Bronchial epithelial cell (primary cell): ENCODE measurements around the gene JADE2. TPM values are rescaled to one million over a fixed set of nuclear protein-coding genes. Genes with fewer than 3 reads are reported as not detected.
A peak's percentile ranks its signal among the peaks of the same experiment; 100 is the strongest.

Experiments
- DNase-seq: peaks from one replicate; pipeline ENCODE4 v3.0.0-alpha.2; 2010; ENCODE audit warnings: low read depth
- FAIRE-seq: peaks from 2 replicates; lab custom pipeline; 2011; peaks lifted over from hg19 to GRCh38; lab: Jason Lieb, UNC
- H3K27me3 ChIP-seq: 2 replicates; pipeline ENCODE4 v1.5.1; 2011; ENCODE audit warnings: low read length; ENCODE audit not compliant: control insufficient read depth, insufficient read depth
- H3K36me3 ChIP-seq: 2 replicates; pipeline ENCODE4 v1.5.1; 2011; ENCODE audit warnings: low read length; ENCODE audit not compliant: control insufficient read depth, insufficient read depth
- H3K4me3 ChIP-seq: 2 replicates; pipeline ENCODE4 v1.5.1; 2011; ENCODE audit warnings: mild to moderate bottlenecking, low read depth, low read length, control low read depth
- CTCF ChIP-seq: IDR thresholded peaks from 2 replicates; pipeline ENCODE4 v1.5.1; 2011; ENCODE audit warnings: mild to moderate bottlenecking, moderate library complexity, low read length, control low read depth, inconsistent platforms; ENCODE audit not compliant: insufficient read depth, severe bottlenecking
- total RNA-seq: library from RNA; depleted of rRNA; stranded (reverse); fragments of >200 nt; gene quantifications from 2 replicates; pipeline ENCODE4 v1.2.1, GENCODE V29; 2014

The JADE2 gene
- total RNA-seq, 1 donor from 2014 or later = 17.1 TPM

- H3K27me3 ChIP-seq = no peaks in the 10 kb centered on the region
- no peaks in the 10 kb centered on the region for H3K36me3 ChIP-seq
- FAIRE-seq (no peak), DNase-seq (no peak)
- H3K4me3 ChIP-seq = no peak overlapping the region
- no peak for TF ChIP-seq CTCF
These were observed 24.6 kb upstream of the JADE2 start for GRCh38 chr5:134500699-134501430.

GRCh38 chr5:134502259-134502658 is 23.2 kb upstream of the JADE2 start:
- DNase-seq (no peak), FAIRE-seq (no peak)
- no peaks in the 10 kb centered on the region for H3K27me3 ChIP-seq
- no peak for TF ChIP-seq CTCF
- H3K4me3 ChIP-seq = no peak overlapping the region
- no peaks in the 10 kb centered on the region for H3K36me3 ChIP-seq

- no peak for TF ChIP-seq CTCF
- H3K27me3 ChIP-seq = no peaks in the 10 kb centered on the region
- no peak overlapping the region for H3K4me3 ChIP-seq
- H3K36me3 ChIP-seq = no peaks in the 10 kb centered on the region
- FAIRE-seq (peak; percentile 81), DNase-seq (peak; percentile 99)
These were observed 22.2 kb upstream of the JADE2 start for GRCh38 chr5:134503088-134503936.

- FAIRE-seq (no peak), DNase-seq (peak; percentile 40)
- Histone ChIP-seq H3K4me3 (no peak overlapping the region), H3K36me3 (no peaks in the 10 kb centered on the region), H3K27me3 (no peaks in the 10 kb centered on the region)
- TF ChIP-seq CTCF = no peak
These were observed 21.5 kb upstream of the JADE2 start for GRCh38 chr5:134503937-134504437.

- Histone ChIP-seq H3K36me3 (no peaks in the 10 kb centered on the region), H3K4me3 (no peak overlapping the region), H3K27me3 (no peaks in the 10 kb centered on the region)
- no peak for DNase-seq
- FAIRE-seq = no peak
- no peak for TF ChIP-seq CTCF
These were observed 20.7 kb upstream of the JADE2 start for GRCh38 chr5:134504629-134505300.
